22Rv1 (cell line): ENCODE results near the gene CD93.

Experiments
- ZFX ChIP-seq: fragments of 450-650 bp; IDR thresholded peaks from 2 replicates; pipeline ENCODE4 v1.6.1; 2017; ENCODE audit warnings: antibody characterized with exemption, borderline replicate concordance
- TF ChIP-seq, protein P1 (sequence below): fragments of 450-650 bp; IDR thresholded peaks from 2 replicates; pipeline ENCODE4 v1.5.1; 2017; ENCODE audit warnings: mild to moderate bottlenecking

- TF ChIP-seq ZFX = no peak
- TF ChIP-seq, protein P1, sequence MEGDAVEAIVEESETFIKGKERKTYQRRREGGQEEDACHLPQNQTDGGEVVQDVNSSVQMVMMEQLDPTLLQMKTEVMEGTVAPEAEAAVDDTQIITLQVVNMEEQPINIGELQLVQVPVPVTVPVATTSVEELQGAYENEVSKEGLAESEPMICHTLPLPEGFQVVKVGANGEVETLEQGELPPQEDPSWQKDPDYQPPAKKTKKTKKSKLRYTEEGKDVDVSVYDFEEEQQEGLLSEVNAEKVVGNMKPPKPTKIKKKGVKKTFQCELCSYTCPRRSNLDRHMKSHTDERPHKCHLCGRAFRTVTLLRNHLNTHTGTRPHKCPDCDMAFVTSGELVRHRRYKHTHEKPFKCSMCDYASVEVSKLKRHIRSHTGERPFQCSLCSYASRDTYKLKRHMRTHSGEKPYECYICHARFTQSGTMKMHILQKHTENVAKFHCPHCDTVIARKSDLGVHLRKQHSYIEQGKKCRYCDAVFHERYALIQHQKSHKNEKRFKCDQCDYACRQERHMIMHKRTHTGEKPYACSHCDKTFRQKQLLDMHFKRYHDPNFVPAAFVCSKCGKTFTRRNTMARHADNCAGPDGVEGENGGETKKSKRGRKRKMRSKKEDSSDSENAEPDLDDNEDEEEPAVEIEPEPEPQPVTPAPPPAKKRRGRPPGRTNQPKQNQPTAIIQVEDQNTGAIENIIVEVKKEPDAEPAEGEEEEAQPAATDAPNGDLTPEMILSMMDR = no peak
Measured at GRCh38 chr20:23086931-23087411, 847 bp upstream of the CD93 start.
